ENCODE results near the gene CTSZ.

CTSZ gene

DNA sequence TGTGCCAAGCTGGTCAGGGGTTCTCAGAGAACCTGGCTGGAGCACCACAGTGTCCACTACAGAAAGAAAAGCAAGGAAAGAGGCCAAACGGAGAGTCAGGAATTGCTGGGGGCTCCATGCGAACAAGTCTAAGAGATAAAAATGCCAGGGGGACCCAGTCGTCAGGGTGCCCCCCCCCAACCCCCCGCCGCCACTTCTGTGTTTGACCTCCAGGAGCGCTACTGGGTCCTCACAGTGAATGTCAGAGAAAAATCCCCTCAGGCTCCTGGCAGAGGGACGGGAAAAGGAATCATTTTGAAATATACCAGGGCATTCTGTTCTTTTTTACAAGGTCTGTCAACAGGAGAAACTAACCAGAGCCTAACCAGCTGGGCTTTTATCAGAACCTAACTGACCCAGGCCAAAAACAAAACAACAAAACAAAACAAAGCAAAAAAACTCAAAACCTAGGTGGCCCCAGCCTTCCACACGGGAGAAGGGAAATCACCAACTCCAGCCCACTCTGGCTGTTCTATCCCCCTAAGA, 43.9 kb downstream of the CTSZ start:
- Histone ChIP-seq H3F3A (ENCODE audit: insufficient read depth, low read length) (no peaks in the 10 kb centered on the region), H3K4me3 (ENCODE audit: low read depth, low read length, poor library complexity, severe bottlenecking) (no peak overlapping the region), H3K4me2 (ENCODE audit: low read length) (no peak overlapping the region), H4K20me1 (ENCODE audit: insufficient read depth, low read length) (no peaks in the 10 kb centered on the region), H3K27me3 (ENCODE audit: insufficient read depth, low read length) (no peaks in the 10 kb centered on the region; the same call in 1 of the 2 replicates), H3K9ac (ENCODE audit: low read length) (no peak overlapping the region), H3K27ac (ENCODE audit: low read depth, low read length, poor library complexity, severe bottlenecking) (no peak overlapping the region), H3K79me2 (ENCODE audit: insufficient read depth, low read length) (no peaks in the 10 kb centered on the region), H3K9me3 (ENCODE audit: low read length) (peaks cover 3% of the 10 kb centered on the region; the same call in 1 of the 2 replicates), H3K9me2 (ENCODE audit: low read depth, low read length) (no peaks in the 10 kb centered on the region), H3K4me1 (ENCODE audit: insufficient read depth, low read length, severe bottlenecking) (no peaks in the 10 kb centered on the region), H3K36me3 (ENCODE audit: insufficient read depth, low read length) (no peaks in the 10 kb centered on the region), H2AFZ (ENCODE audit: low read length) (no peak overlapping the region)
- TF ChIP-seq EZH2 (IDR thresholded peaks at IDR 0.05; ENCODE audit: borderline replicate concordance, low read length), result no peak
- TF ChIP-seq, protein P1, sequence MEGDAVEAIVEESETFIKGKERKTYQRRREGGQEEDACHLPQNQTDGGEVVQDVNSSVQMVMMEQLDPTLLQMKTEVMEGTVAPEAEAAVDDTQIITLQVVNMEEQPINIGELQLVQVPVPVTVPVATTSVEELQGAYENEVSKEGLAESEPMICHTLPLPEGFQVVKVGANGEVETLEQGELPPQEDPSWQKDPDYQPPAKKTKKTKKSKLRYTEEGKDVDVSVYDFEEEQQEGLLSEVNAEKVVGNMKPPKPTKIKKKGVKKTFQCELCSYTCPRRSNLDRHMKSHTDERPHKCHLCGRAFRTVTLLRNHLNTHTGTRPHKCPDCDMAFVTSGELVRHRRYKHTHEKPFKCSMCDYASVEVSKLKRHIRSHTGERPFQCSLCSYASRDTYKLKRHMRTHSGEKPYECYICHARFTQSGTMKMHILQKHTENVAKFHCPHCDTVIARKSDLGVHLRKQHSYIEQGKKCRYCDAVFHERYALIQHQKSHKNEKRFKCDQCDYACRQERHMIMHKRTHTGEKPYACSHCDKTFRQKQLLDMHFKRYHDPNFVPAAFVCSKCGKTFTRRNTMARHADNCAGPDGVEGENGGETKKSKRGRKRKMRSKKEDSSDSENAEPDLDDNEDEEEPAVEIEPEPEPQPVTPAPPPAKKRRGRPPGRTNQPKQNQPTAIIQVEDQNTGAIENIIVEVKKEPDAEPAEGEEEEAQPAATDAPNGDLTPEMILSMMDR (IDR thresholded peaks at IDR 0.05; ENCODE audit: low read length), result 0 out of 2 replicates have a peak, but pooled peaks have one; percentile 22

DNA sequence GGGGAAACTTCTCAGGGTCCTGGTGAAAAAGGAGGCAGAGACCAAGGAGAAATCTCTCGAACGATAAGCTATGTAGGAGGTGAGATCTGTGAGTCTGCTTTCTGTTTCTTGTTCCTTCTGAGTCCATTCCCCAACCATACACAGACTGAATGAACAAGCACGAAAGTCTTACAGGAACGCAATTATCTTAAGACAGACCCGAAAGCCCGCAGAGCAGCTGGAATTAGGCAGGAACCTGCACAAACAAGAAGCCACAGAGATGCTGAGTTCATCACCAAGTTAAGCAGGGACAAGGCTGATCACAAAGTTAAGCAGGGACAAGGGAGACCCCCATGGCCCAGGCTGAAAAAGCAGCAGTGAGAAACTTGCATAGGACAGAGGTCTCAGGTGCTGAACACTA, 47.4 kb downstream of the CTSZ start:
- no peak overlapping the region for H3K27ac ChIP-seq (ENCODE audit: low read depth, low read length, poor library complexity, severe bottlenecking)
- no peaks in the 10 kb centered on the region for H3K4me1 ChIP-seq (ENCODE audit: insufficient read depth, low read length, severe bottlenecking)
- no peak overlapping the region for H3K4me3 ChIP-seq (ENCODE audit: low read depth, low read length, poor library complexity, severe bottlenecking)
- no peaks in the 10 kb centered on the region for H4K20me1 ChIP-seq (ENCODE audit: insufficient read depth, low read length)
- H2AFZ ChIP-seq (ENCODE audit: low read length), result no peak overlapping the region
- no peaks in the 10 kb centered on the region for H3K27me3 ChIP-seq (ENCODE audit: insufficient read depth, low read length)
- no peaks in the 10 kb centered on the region for H3K9me2 ChIP-seq (ENCODE audit: low read depth, low read length)
- no peak overlapping the region for H3K9ac ChIP-seq (ENCODE audit: low read length)
- no peaks in the 10 kb centered on the region for H3K36me3 ChIP-seq (ENCODE audit: insufficient read depth, low read length)
- TF ChIP-seq, protein P1 (IDR thresholded peaks at IDR 0.05; ENCODE audit: low read length), result no peak
- TF ChIP-seq EZH2 (IDR thresholded peaks at IDR 0.05; ENCODE audit: borderline replicate concordance, low read length), result no peak
- no peaks in the 10 kb centered on the region for H3K79me2 ChIP-seq (ENCODE audit: insufficient read depth, low read length)
- H3K9me3 ChIP-seq (ENCODE audit: low read length), result peaks cover 3% of the 10 kb centered on the region; the same call in 1 of the 2 replicates
- H3F3A ChIP-seq (ENCODE audit: insufficient read depth, low read length), result no peaks in the 10 kb centered on the region
- H3K4me2 ChIP-seq (ENCODE audit: low read length), result no peak overlapping the region

DNA sequence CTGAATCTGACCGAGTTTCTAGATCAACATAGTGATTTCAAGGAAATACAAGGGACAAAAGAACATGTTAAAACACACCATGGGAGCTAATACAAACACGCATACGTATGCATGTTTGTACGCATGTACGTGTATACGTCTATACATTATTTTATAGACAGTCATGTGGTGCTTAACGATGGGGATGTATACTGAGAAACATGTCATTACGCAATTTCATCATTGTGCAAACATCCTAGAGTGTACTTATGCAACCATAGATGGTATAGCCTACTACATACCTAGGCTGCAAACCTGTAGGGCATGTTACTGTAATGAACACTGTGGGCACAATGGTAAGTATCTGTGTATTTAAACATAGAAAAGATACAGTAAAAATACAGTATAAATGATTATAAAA, 51.0 kb downstream of the CTSZ start:
- H3K4me2 ChIP-seq (ENCODE audit: low read length), result no peak overlapping the region
- no peak overlapping the region for H2AFZ ChIP-seq (ENCODE audit: low read length)
- no peaks in the 10 kb centered on the region for H3K9me2 ChIP-seq (ENCODE audit: low read depth, low read length)
- no peaks in the 10 kb centered on the region for H3K36me3 ChIP-seq (ENCODE audit: insufficient read depth, low read length)
- TF ChIP-seq, protein P1 (IDR thresholded peaks at IDR 0.05; ENCODE audit: low read length), result no peak
- TF ChIP-seq EZH2 (IDR thresholded peaks at IDR 0.05; ENCODE audit: borderline replicate concordance, low read length), result no peak
- H4K20me1 ChIP-seq (ENCODE audit: insufficient read depth, low read length), result no peaks in the 10 kb centered on the region
- H3F3A ChIP-seq (ENCODE audit: insufficient read depth, low read length), result no peaks in the 10 kb centered on the region; the same call in 1 of the 2 replicates
- H3K4me3 ChIP-seq (ENCODE audit: low read depth, low read length, poor library complexity, severe bottlenecking), result no peak overlapping the region
- no peak overlapping the region for H3K27ac ChIP-seq (ENCODE audit: low read depth, low read length, poor library complexity, severe bottlenecking)
- no peaks in the 10 kb centered on the region for H3K9me3 ChIP-seq (ENCODE audit: low read length)
- H3K79me2 ChIP-seq (ENCODE audit: insufficient read depth, low read length), result no peaks in the 10 kb centered on the region
- no peaks in the 10 kb centered on the region for H3K4me1 ChIP-seq (ENCODE audit: insufficient read depth, low read length, severe bottlenecking)
- H3K9ac ChIP-seq (ENCODE audit: low read length), result no peak overlapping the region
- H3K27me3 ChIP-seq (ENCODE audit: insufficient read depth, low read length), result no peaks in the 10 kb centered on the region
